ENCODE results near the gene PPIE.

The PPIE gene

DNA sequence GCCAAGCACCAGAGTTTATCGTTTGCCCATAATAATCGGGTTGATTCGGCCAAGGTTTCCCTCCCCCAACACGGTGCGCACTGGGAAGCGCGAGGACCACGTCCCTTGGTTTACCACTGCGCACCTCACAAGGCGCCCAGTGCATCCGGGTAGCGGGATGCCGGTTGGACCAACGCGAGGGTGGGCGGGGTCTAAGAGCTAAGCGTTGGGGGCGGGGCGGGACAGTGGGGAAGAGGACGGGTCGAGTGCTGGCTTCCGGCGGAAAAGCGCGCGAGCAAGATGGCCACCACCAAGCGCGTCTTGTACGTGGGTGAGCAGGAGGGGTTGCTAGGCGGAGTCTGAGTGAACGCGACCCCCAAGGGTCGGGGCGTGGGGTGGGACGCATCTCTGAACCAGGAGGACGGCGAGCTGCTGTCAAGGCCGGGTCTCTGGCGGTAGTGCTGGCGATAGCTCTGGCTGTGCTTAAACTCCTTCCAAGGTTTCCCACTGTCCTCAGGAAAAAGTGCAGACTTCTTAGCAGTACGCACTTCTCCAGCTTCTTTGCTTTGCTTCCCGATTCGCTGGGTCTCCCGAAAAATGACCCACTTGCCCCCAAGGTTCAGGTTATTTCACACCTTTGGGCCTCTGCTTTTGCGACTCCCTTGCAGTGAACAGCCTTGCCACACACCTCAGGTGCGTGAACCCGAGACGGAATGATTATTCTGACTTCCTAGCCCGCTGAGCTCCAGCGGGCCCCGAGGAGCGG lies at the start of gene PPIE:
Gene PPIE (plus strand): TSS at position 261 of the 745 bp plus-strand sequence. CDS start 19 bp downstream, at position 280.
- peak within 1 kb of the TSS; percentile 97 for H3K4me3 Mint-ChIP-seq
- H3K27me3 Mint-ChIP-seq, result peaks cover 27% of the 10 kb centered on the region
- peak; percentile 100 for ATAC-seq
- peak within 1 kb of the TSS; percentile 91 for H3K27ac Mint-ChIP-seq
- peaks cover 26% of the 10 kb centered on the region for H3K36me3 Mint-ChIP-seq
- H3K9me3 Mint-ChIP-seq, result no peaks in the 10 kb centered on the region
- peaks cover 20% of the 10 kb centered on the region for H3K4me1 Mint-ChIP-seq

- Mint-ChIP-seq H3K36me3 (no peaks in the 10 kb centered on the region), H3K27ac (no peak overlapping the region), H3K4me3 (no peak overlapping the region), H3K9me3 (no peaks in the 10 kb centered on the region), H3K27me3 (peaks cover 82% of the 10 kb centered on the region), H3K4me1 (peaks cover 20% of the 10 kb centered on the region)
- no peak for ATAC-seq
Measured at GRCh38 chr1:39689214-39689613, 49.5 kb upstream of the PPIE start.

DNA sequence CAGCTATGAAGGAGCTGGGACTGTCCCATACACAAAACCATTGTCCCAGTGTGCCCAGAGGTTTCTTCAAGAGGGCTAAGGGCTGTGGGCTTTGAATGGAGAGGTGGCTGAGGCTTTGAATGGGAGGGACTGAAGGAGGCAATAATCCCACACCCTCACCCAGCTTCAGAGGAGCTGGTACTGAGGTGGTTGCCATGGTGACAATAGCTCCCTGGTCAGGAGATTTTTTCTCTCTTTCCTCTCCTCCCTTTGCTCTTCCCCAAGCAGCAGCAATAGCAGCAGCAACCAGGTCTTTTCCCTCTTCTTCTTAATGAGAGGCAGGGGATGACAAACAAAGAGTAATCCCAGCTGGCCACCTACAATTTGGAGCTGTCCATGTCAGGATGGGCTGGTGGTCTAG lies 49.0 kb upstream of the PPIE start:
- H3K36me3 Mint-ChIP-seq, result no peaks in the 10 kb centered on the region
- H3K27ac Mint-ChIP-seq, result no peak overlapping the region
- no peak overlapping the region for H3K4me3 Mint-ChIP-seq
- H3K4me1 Mint-ChIP-seq, result peaks cover 20% of the 10 kb centered on the region
- no peak for ATAC-seq
- H3K27me3 Mint-ChIP-seq, result peaks cover 78% of the 10 kb centered on the region
- H3K9me3 Mint-ChIP-seq, result no peaks in the 10 kb centered on the region

GRCh38 chr1:39690225-39690624 lies 48.5 kb upstream of the PPIE start:
- no peak for ATAC-seq
- H3K9me3 Mint-ChIP-seq, result no peaks in the 10 kb centered on the region
- H3K4me3 Mint-ChIP-seq, result peak overlapping the region; percentile 47
- H3K36me3 Mint-ChIP-seq, result no peaks in the 10 kb centered on the region
- H3K27ac Mint-ChIP-seq, result peak overlapping the region; percentile 7
- H3K4me1 Mint-ChIP-seq, result peaks cover 23% of the 10 kb centered on the region
- peaks cover 77% of the 10 kb centered on the region for H3K27me3 Mint-ChIP-seq

- H3K27ac Mint-ChIP-seq, result peak overlapping the region; percentile 7
- ATAC-seq, result no peak
- H3K27me3 Mint-ChIP-seq, result peaks cover 75% of the 10 kb centered on the region
- no peaks in the 10 kb centered on the region for H3K9me3 Mint-ChIP-seq
- H3K4me3 Mint-ChIP-seq, result peak overlapping the region; percentile 71
- H3K36me3 Mint-ChIP-seq, result no peaks in the 10 kb centered on the region
- peaks cover 26% of the 10 kb centered on the region for H3K4me1 Mint-ChIP-seq
Measured at GRCh38 chr1:39690794-39691382, 47.8 kb upstream of the PPIE start.

DNA sequence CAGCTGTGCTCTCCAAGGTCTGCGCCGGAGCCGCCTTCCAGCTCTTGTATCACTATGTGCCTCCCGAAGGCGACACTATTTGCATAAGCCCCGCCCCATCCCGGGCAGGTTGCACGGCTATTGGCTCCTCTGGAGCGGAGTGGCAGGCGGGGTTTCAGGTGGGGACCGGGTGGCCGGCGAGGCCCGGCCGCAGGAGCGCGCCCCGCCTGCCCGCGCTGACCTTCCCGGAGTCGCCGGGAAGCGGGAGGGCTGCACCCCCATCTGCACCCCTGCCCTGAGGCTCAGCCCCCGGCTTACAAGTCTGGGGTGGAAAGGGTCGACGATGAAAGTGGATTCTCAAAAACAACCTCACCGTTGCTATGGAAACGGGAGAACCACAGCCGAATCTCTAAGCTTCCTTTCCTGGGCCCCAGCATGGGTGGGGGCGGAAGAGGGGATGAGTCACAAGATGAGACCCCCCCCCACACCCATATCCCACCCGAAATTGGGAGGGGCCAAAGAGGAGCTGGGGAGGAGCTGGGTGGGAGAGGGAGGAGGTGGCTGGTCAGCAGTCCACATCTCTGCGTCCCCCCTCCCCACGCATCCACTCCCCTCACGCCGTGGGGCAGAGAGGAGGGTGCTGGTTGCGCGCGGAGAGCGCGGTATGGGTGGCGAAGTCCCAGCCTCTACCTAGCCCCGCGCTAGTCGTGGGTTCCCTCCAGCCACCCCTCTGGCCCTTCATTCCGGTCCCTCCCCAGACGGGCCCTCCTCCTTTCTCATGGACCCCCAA lies 47.1 kb upstream of the PPIE start, which contains the start of gene HPCAL4:
Gene HPCAL4 (minus strand): TSS at position 51 of the 769 bp plus-strand sequence. CDS start 6,830 bp downstream, outside the sequence.
- ATAC-seq, result peak; percentile 90
- H3K27me3 Mint-ChIP-seq, result peaks cover 74% of the 10 kb centered on the region
- no peaks in the 10 kb centered on the region for H3K36me3 Mint-ChIP-seq
- peaks cover 26% of the 10 kb centered on the region for H3K4me1 Mint-ChIP-seq
- no peaks in the 10 kb centered on the region for H3K9me3 Mint-ChIP-seq
- peak within 1 kb of the TSS; percentile 71 for H3K4me3 Mint-ChIP-seq
- H3K27ac Mint-ChIP-seq, result peak within 1 kb of the TSS; percentile 7

- H3K4me1 Mint-ChIP-seq, result peaks cover 26% of the 10 kb centered on the region
- H3K4me3 Mint-ChIP-seq, result peak overlapping the region; percentile 71
- no peak for ATAC-seq
- H3K27ac Mint-ChIP-seq, result no peak overlapping the region
- H3K9me3 Mint-ChIP-seq, result no peaks in the 10 kb centered on the region
- peaks cover 74% of the 10 kb centered on the region for H3K27me3 Mint-ChIP-seq
- no peaks in the 10 kb centered on the region for H3K36me3 Mint-ChIP-seq
Measured at GRCh38 chr1:39692152-39693074, 46.3 kb upstream of the PPIE start.

DNA sequence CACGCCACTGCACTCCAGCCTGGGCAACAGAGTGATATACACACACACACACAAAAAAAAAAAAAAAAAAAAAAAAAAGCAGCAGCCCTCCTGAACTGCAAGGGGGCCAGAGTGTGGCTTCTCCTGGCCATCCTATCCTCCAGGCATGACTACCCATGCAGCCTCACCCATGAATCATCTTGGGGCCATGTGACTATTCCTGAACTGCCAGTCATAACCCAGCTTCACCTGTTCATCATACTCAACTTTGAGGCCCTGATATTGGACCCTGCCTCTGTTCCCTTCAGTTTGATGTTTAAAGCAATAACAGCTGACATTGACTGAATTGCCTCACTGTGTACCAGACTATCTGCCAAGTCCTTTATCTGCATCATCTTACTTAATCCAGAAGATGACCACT lies 44.7 kb upstream of the PPIE start:
- Mint-ChIP-seq H3K27ac (no peak overlapping the region), H3K27me3 (peaks cover 74% of the 10 kb centered on the region), H3K9me3 (no peaks in the 10 kb centered on the region), H3K4me1 (peaks cover 26% of the 10 kb centered on the region), H3K4me3 (no peak overlapping the region), H3K36me3 (no peaks in the 10 kb centered on the region)
- no peak for ATAC-seq

- Mint-ChIP-seq H3K36me3 (no peaks in the 10 kb centered on the region), H3K27me3 (peaks cover 67% of the 10 kb centered on the region), H3K4me1 (peaks cover 25% of the 10 kb centered on the region), H3K9me3 (no peaks in the 10 kb centered on the region), H3K4me3 (no peak overlapping the region), H3K27ac (no peak overlapping the region)
- ATAC-seq, result no peak
Measured at GRCh38 chr1:39695016-39695415, 43.7 kb upstream of the PPIE start.

GRCh38 chr1:39696448-39696847 lies 42.2 kb upstream of the PPIE start:
- H3K4me3 Mint-ChIP-seq, result no peak overlapping the region
- H3K9me3 Mint-ChIP-seq, result no peaks in the 10 kb centered on the region
- no peak for ATAC-seq
- no peaks in the 10 kb centered on the region for H3K36me3 Mint-ChIP-seq
- H3K27me3 Mint-ChIP-seq, result peaks cover 54% of the 10 kb centered on the region
- no peak overlapping the region for H3K27ac Mint-ChIP-seq
- H3K4me1 Mint-ChIP-seq, result peaks cover 12% of the 10 kb centered on the region

DNA sequence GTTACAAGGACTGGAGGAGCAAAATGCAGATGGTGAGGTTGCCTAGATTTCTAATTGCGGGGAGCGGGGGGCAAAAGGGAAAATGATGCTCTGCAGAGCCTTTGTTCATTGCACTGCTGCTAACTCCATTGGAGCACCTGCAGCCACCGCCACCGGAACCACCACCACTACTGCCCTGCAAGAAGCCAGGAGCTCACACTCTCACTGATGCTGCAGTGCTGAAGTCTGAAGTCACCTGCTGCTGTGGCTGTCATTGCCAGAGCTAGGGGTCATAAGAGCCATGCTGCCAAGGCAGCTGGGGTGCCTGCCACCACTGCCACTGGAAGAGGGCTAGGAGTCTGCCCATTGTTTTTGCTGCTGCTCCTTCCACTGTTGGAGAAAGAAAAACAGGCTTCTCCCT lies 40.1 kb upstream of the PPIE start:
- no peak for ATAC-seq
- Mint-ChIP-seq H3K9me3 (no peaks in the 10 kb centered on the region), H3K36me3 (no peaks in the 10 kb centered on the region), H3K27ac (no peak overlapping the region), H3K27me3 (peaks cover 44% of the 10 kb centered on the region), H3K4me1 (peaks cover 6% of the 10 kb centered on the region), H3K4me3 (no peak overlapping the region)

GRCh38 chr1:39699419-39699818 lies 39.3 kb upstream of the PPIE start:
- Mint-ChIP-seq H3K36me3 (no peaks in the 10 kb centered on the region), H3K4me3 (no peak overlapping the region), H3K4me1 (peaks cover 6% of the 10 kb centered on the region), H3K9me3 (no peaks in the 10 kb centered on the region), H3K27me3 (peaks cover 44% of the 10 kb centered on the region), H3K27ac (no peak overlapping the region)
- no peak for ATAC-seq

- H3K27ac Mint-ChIP-seq, result no peak overlapping the region
- H3K36me3 Mint-ChIP-seq, result no peaks in the 10 kb centered on the region
- H3K27me3 Mint-ChIP-seq, result peaks cover 37% of the 10 kb centered on the region
- no peaks in the 10 kb centered on the region for H3K9me3 Mint-ChIP-seq
- H3K4me1 Mint-ChIP-seq, result peaks cover 1% of the 10 kb centered on the region
- ATAC-seq, result no peak
- no peak overlapping the region for H3K4me3 Mint-ChIP-seq
Measured at GRCh38 chr1:39700348-39700747, 38.3 kb upstream of the PPIE start.

GRCh38 chr1:39701049-39701439 lies 37.6 kb upstream of the PPIE start:
- H3K4me1 Mint-ChIP-seq, result no peaks in the 10 kb centered on the region
- H3K4me3 Mint-ChIP-seq, result no peak overlapping the region
- H3K9me3 Mint-ChIP-seq, result no peaks in the 10 kb centered on the region
- no peak overlapping the region for H3K27ac Mint-ChIP-seq
- no peaks in the 10 kb centered on the region for H3K36me3 Mint-ChIP-seq
- no peak for ATAC-seq
- peaks cover 33% of the 10 kb centered on the region for H3K27me3 Mint-ChIP-seq

DNA sequence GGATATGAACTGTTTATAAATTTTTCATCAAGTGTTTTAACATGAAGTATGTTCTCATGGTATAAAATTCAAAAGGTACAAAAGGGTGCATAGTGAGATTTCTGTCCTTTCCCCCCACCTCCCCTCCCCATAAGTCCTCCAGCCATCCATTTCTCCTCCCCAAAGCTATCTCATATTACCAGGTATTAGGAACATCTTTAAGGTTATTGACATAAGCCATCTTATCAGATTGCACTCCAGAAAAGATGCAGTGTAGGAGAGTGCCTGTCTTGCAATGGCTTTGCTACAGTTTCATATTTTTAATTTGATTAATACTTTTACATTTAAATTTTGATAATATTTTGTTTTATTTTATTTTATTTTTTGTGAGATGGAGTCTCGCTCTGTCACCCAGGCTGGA lies 33.9 kb upstream of the PPIE start:
- H3K36me3 Mint-ChIP-seq, result no peaks in the 10 kb centered on the region
- no peak overlapping the region for H3K4me3 Mint-ChIP-seq
- no peak for ATAC-seq
- no peaks in the 10 kb centered on the region for H3K27me3 Mint-ChIP-seq
- no peaks in the 10 kb centered on the region for H3K4me1 Mint-ChIP-seq
- H3K9me3 Mint-ChIP-seq, result no peaks in the 10 kb centered on the region
- no peak overlapping the region for H3K27ac Mint-ChIP-seq
